Measurements from ENCODE around the gene CDH13. TPM values are rescaled to one million over a fixed set of nuclear protein-coding genes. Genes with fewer than 3 reads are reported as not detected.
A peak's percentile ranks its signal among the peaks of the same experiment; 100 is the strongest.

The CDH13 gene
- total and polyA plus RNA-seq, 4 donors = 58.9 to 265 (median 158) TPM

GRCh38 chr16:82995286-82995923 is 368.6 kb downstream of the CDH13 start:
- Histone ChIP-seq H3K27me3 (ENCODE audit: control insufficient read depth in 1 of 2, insufficient read depth in 2 of 2, low read length in 1 of 2) (no peaks in the 10 kb centered on the region), H3K27ac (ENCODE audit: low read depth in 1 of 2, low read length in 2 of 2) (peak overlapping the region in 1 of 2 donors; percentile 60), H3K36me3 (ENCODE audit: control insufficient read depth in 1 of 2, insufficient read depth in 2 of 2, low read length in 1 of 2) (no peaks in the 10 kb centered on the region), H3K9me3 (ENCODE audit: control insufficient read depth, low read length) (no peaks in the 10 kb centered on the region), H3K4me1 (ENCODE audit: control insufficient read depth in 1 of 2, insufficient read depth in 2 of 2, low read length in 2 of 2) (no peaks in the 10 kb centered on the region), H3K4me3 (ENCODE audit: low read length in 2 of 2) (no peak overlapping the region)
- 92 to 93% methylated on average over 9 of the region's 9 CpGs for WGBS, 2 donors
- intact Hi-C loops (cut with DNase I) = no loop called here
- ATAC-seq (ENCODE audit: low FRiP score) = no peak
- no peak for DNase-seq

- Histone ChIP-seq H3K27me3 (ENCODE audit: control insufficient read depth in 1 of 2, insufficient read depth in 2 of 2, low read length in 1 of 2) (no peaks in the 10 kb centered on the region), H3K4me1 (ENCODE audit: control insufficient read depth in 1 of 2, insufficient read depth in 2 of 2, low read length in 2 of 2) (no peaks in the 10 kb centered on the region), H3K4me3 (ENCODE audit: low read length in 2 of 2) (no peak overlapping the region), H3K9me3 (ENCODE audit: control insufficient read depth, low read length) (no peaks in the 10 kb centered on the region), H3K27ac (ENCODE audit: low read depth in 1 of 2, low read length in 2 of 2) (peak overlapping the region; percentile 53 to 60), H3K36me3 (ENCODE audit: control insufficient read depth in 1 of 2, insufficient read depth in 2 of 2, low read length in 1 of 2) (no peaks in the 10 kb centered on the region)
- DNase-seq (no peak), ATAC-seq (ENCODE audit: low FRiP score) (peak; percentile 71)
- intact Hi-C loops (cut with DNase I) = no loop called here
- 57 to 70% methylated on average over 5 of the region's 5 CpGs for WGBS, 2 donors
These were observed 369.2 kb downstream of the CDH13 start for GRCh38 chr16:82995924-82996441.

GRCh38 chr16:82996814-82997213 is 370.0 kb downstream of the CDH13 start:
- Histone ChIP-seq H3K4me3 (ENCODE audit: low read length in 2 of 2) (no peak overlapping the region), H3K27ac (ENCODE audit: low read depth in 1 of 2, low read length in 2 of 2) (no peak overlapping the region), H3K36me3 (ENCODE audit: control insufficient read depth in 1 of 2, insufficient read depth in 2 of 2, low read length in 1 of 2) (no peaks in the 10 kb centered on the region), H3K4me1 (ENCODE audit: control insufficient read depth in 1 of 2, insufficient read depth in 2 of 2, low read length in 2 of 2) (peaks cover 5 to 7% of the 10 kb centered on the region in 2 donors), H3K27me3 (ENCODE audit: control insufficient read depth in 1 of 2, insufficient read depth in 2 of 2, low read length in 1 of 2) (no peaks in the 10 kb centered on the region), H3K9me3 (ENCODE audit: control insufficient read depth, low read length) (no peaks in the 10 kb centered on the region)
- no peak for DNase-seq
- no peak for ATAC-seq (ENCODE audit: low FRiP score)
- 95 to 97% methylated on average over 4 of the region's 4 CpGs for WGBS, 2 donors
- intact Hi-C loops (cut with DNase I) = no loop called here

GRCh38 chr16:82999711-83000110 is 372.9 kb downstream of the CDH13 start:
- Histone ChIP-seq H3K9me3 (ENCODE audit: control insufficient read depth, low read length) (no peaks in the 10 kb centered on the region), H3K4me1 (ENCODE audit: control insufficient read depth in 1 of 2, insufficient read depth in 2 of 2, low read length in 2 of 2) (peaks cover 5 to 14% of the 10 kb centered on the region in 2 donors)
- intact Hi-C loops (cut with DNase I) = loop anchor here in 1 of 2 donors (5.0 kb wide), 1 partner anchor 372 kb away; the partner anchor contains the start of gene CDH13

GRCh38 chr16:83002351-83003334 is 375.9 kb downstream of the CDH13 start:
- peaks cover 7 to 14% of the 10 kb centered on the region in 2 donors for H3K4me1 ChIP-seq (ENCODE audit: control insufficient read depth in 1 of 2, insufficient read depth in 2 of 2, low read length in 2 of 2)
- no peaks in the 10 kb centered on the region for H3K36me3 ChIP-seq (ENCODE audit: control insufficient read depth in 1 of 2, insufficient read depth in 2 of 2, low read length in 1 of 2)
- no peak for DNase-seq
- H3K4me3 ChIP-seq (ENCODE audit: low read length in 2 of 2) = no peak overlapping the region
- no peaks in the 10 kb centered on the region for H3K9me3 ChIP-seq (ENCODE audit: control insufficient read depth, low read length)
- intact Hi-C loops (cut with DNase I) = loop anchor here in 1 of 2 donors (5.0 kb wide), 1 partner anchor 375 kb away; the partner anchor contains the start of gene CDH13
- peak overlapping the region; percentile 1 to 29 for H3K27ac ChIP-seq (ENCODE audit: low read depth in 1 of 2, low read length in 2 of 2)
- no peaks in the 10 kb centered on the region for H3K27me3 ChIP-seq (ENCODE audit: control insufficient read depth in 1 of 2, insufficient read depth in 2 of 2, low read length in 1 of 2)
- 41 to 44% methylated on average over 8 of the region's 8 CpGs for WGBS, 2 donors
- no peak for ATAC-seq (ENCODE audit: low FRiP score)

More at GRCh38 chr16:82999711-83000110, 372.9 kb downstream of the CDH13 start:
- no peak overlapping the region for H3K4me3 ChIP-seq (ENCODE audit: low read length in 2 of 2)
- WGBS, 2 donors = 92 to 95% methylated on average over 6 of the region's 6 CpGs
- ATAC-seq (ENCODE audit: low FRiP score) = no peak
- no peaks in the 10 kb centered on the region for H3K36me3 ChIP-seq (ENCODE audit: control insufficient read depth in 1 of 2, insufficient read depth in 2 of 2, low read length in 1 of 2)
- no peak for DNase-seq
- H3K27ac ChIP-seq (ENCODE audit: low read depth in 1 of 2, low read length in 2 of 2) = no peak overlapping the region
- H3K27me3 ChIP-seq (ENCODE audit: control insufficient read depth in 1 of 2, insufficient read depth in 2 of 2, low read length in 1 of 2) = no peaks in the 10 kb centered on the region

GRCh38 chr16:83004868-83005652 is 378.3 kb downstream of the CDH13 start:
- WGBS, 2 donors = 80% methylated on average over 4 of the region's 4 CpGs

GRCh38 chr16:83005653-83006160 is 378.9 kb downstream of the CDH13 start:
- Histone ChIP-seq H3K4me1 (ENCODE audit: control insufficient read depth in 1 of 2, insufficient read depth in 2 of 2, low read length in 2 of 2) (peaks cover 9 to 14% of the 10 kb centered on the region in 2 donors), H3K9me3 (ENCODE audit: control insufficient read depth, low read length) (no peaks in the 10 kb centered on the region), H3K36me3 (ENCODE audit: control insufficient read depth in 1 of 2, insufficient read depth in 2 of 2, low read length in 1 of 2) (no peaks in the 10 kb centered on the region), H3K4me3 (ENCODE audit: low read length in 2 of 2) (no peak overlapping the region), H3K27ac (ENCODE audit: low read depth in 1 of 2, low read length in 2 of 2) (no peak overlapping the region), H3K27me3 (ENCODE audit: control insufficient read depth in 1 of 2, insufficient read depth in 2 of 2, low read length in 1 of 2) (no peaks in the 10 kb centered on the region)
- 77 to 79% methylated on average over 1 of the region's 1 CpG for WGBS, 2 donors
- no peak for DNase-seq
- no peak for ATAC-seq (ENCODE audit: low FRiP score)
- intact Hi-C loops (cut with DNase I) = no loop called here

More at GRCh38 chr16:83004868-83005652, 378.3 kb downstream of the CDH13 start:
- DNase-seq = no peak
- intact Hi-C loops (cut with DNase I) = loop anchor here in 1 of 2 donors (5.0 kb wide), 1 partner anchor 378 kb away; the partner anchor contains the start of gene CDH13
- H3K4me1 ChIP-seq (ENCODE audit: control insufficient read depth in 1 of 2, insufficient read depth in 2 of 2, low read length in 2 of 2) = peaks cover 9 to 14% of the 10 kb centered on the region in 2 donors
- no peak overlapping the region for H3K27ac ChIP-seq (ENCODE audit: low read depth in 1 of 2, low read length in 2 of 2)
- no peaks in the 10 kb centered on the region for H3K36me3 ChIP-seq (ENCODE audit: control insufficient read depth in 1 of 2, insufficient read depth in 2 of 2, low read length in 1 of 2)
- no peak for ATAC-seq (ENCODE audit: low FRiP score)
- no peaks in the 10 kb centered on the region for H3K27me3 ChIP-seq (ENCODE audit: control insufficient read depth in 1 of 2, insufficient read depth in 2 of 2, low read length in 1 of 2)
- H3K4me3 ChIP-seq (ENCODE audit: low read length in 2 of 2) = no peak overlapping the region
- H3K9me3 ChIP-seq (ENCODE audit: control insufficient read depth, low read length) = no peaks in the 10 kb centered on the region
